Vagina (tissue), 2 donors: Measurements from ENCODE around the gene AFF3. TPM values are rescaled to one million over a fixed set of nuclear protein-coding genes. Genes with fewer than 3 reads are reported as not detected.
"Not testable (repeated sequence)": the region's sequence is repeated elsewhere in the genome, so short reads cannot be mapped to it uniquely, and the experiment has no call there.

Source experiments
- DNase-seq, 2 donors: peaks; one replicate each; pipeline ENCODE4 v3.0.0-alpha.2; 2017; ENCODE audit errors: extremely low spot score in 2 of 2
- H3K27ac ChIP-seq: fragments of 200-600 bp; sonication (generic); one replicate; pipeline ENCODE4 v1.5.1; 2019
- H3K27me3 ChIP-seq: fragments of 200-600 bp; sonication (generic); one replicate; pipeline ENCODE4 v1.5.1; 2019
- H3K36me3 ChIP-seq, 2 donors: fragments of 200-600 bp; sonication (generic); one replicate each; pipeline ENCODE4 v1.5.1; 2017 to 2019
- H3K4me1 ChIP-seq: fragments of 200-600 bp; sonication (generic); one replicate; pipeline ENCODE4 v1.5.1; 2019
- H3K4me3 ChIP-seq, 2 donors: fragments of 200-600 bp; sonication (generic); 1 replicate in 1 of 2; 2 replicates in 1 of 2; pipeline ENCODE4 v1.5.1; 2016 to 2019
- H3K9me3 ChIP-seq: fragments of 200-600 bp; sonication (generic); one replicate; pipeline ENCODE4 v1.5.1; 2019
- POLR2A ChIP-seq, 2 donors: fragments of 450-650 bp; IDR thresholded peaks; one replicate each; pipeline ENCODE4 v1.6.1; 2017; ENCODE audit warnings: antibody characterized with exemption in 2 of 2, mild to moderate bottlenecking in 2 of 2, moderate library complexity in 2 of 2
- intact Hi-C: fragments of 100-400 bp; cut with DNase I; formaldehyde crosslinking; loops from one replicate; pipeline ENCODE4 v1.15.1; 2023
- total RNA-seq: library from RNA; depleted of rRNA; stranded (reverse); fragments of >200 nt; gene quantifications from one replicate; pipeline ENCODE4 v1.2.3, GENCODE V29; 2016

The AFF3 gene
- total RNA-seq, 1 donor from 2014 or later = 7.6 TPM

GRCh38 chr2:100104718-100105677 lies 37.4 kb downstream of the AFF3 start:
- Histone ChIP-seq H3K27me3 (no peaks in the 10 kb centered on the region), H3K9me3 (no peaks in the 10 kb centered on the region)

DNA sequence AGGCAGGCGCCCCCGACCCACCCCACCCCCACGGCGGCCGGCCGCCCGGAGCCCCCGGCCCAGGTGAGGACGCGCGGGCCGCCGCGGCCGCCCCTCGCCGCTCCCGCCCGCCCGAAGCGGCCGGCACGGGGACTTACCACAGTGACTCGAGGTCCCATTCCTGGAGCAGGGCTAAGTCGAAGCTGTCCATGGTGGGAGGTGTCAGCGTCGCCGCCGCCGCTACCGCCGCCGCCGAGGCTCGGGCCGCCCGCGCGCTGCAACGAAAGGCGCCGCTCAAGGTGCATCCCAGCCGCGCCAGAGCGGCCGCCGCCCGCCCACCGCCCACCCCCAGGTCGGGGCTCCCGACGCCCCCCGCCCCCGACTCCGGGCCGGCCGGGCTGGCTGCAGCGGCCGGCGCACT lies 38.1 kb downstream of the AFF3 start:
- DNase-seq, H3K9me3 ChIP-seq, H3K36me3 ChIP-seq, intact Hi-C loops, H3K27ac ChIP-seq, H3K27me3 ChIP-seq: not testable (repeated sequence)
- H3K4me3 ChIP-seq = peak overlapping the region; percentile 22 to 42
- H3K4me1 ChIP-seq = peaks cover 11% of the 10 kb centered on the region

More at GRCh38 chr2:100104718-100105677, 37.4 kb downstream of the AFF3 start:
- DNase-seq = no peak
- Histone ChIP-seq H3K36me3 (no peaks in the 10 kb centered on the region), H3K4me3 (peak overlapping the region; percentile 54 to 85), H3K4me1 (peaks cover 11% of the 10 kb centered on the region), H3K27ac (peak overlapping the region; percentile 56)
- intact Hi-C loops = no loop called here
- no peak for TF ChIP-seq POLR2A (IDR thresholded peaks at IDR 0.05)

- peak overlapping the region; percentile 22 to 42 for H3K4me3 ChIP-seq
- peaks cover 11% of the 10 kb centered on the region for H3K4me1 ChIP-seq
- H3K27me3 ChIP-seq, intact Hi-C loops, H3K27ac ChIP-seq, H3K9me3 ChIP-seq, H3K36me3 ChIP-seq, DNase-seq: not testable (repeated sequence)
Measured at GRCh38 chr2:100103527-100104252, 38.7 kb downstream of the AFF3 start.

DNA sequence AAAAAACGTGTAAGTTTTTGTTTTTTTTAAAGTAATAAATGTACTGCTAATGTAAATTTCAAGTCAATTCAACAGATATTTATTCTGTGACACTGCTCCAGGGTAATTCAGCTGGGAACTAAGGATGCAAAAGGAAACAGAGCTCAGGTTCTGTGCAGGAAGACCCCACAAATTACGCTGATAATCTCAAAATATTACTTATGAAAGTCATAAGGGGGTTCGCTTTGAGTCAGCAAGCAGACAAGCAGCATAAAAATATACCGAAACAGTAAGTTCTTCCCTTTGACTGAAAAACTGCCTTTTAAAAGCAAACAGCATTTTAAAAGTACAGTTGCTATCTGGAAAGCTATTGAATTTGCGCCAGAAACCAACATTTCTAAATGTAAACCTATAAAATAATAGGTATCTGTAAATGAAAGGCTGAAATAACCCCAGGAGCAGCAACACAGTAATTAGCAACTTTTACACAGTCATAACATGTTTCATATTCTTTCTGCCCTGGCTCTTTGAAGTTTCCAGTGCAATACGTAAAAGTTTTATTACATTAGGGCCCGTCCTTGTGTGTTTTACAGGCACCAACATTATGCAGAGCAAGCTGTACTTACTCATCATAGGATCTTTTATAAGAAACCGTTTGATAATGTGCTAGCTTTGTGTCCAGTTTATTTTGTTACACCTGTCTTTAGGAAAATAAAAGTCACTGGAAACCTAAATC lies 39.8 kb downstream of the AFF3 start:
- intact Hi-C loops, H3K36me3 ChIP-seq, DNase-seq, H3K4me3 ChIP-seq, H3K9me3 ChIP-seq, H3K27ac ChIP-seq, H3K27me3 ChIP-seq: not testable (repeated sequence)
- peaks cover 11% of the 10 kb centered on the region for H3K4me1 ChIP-seq

DNA sequence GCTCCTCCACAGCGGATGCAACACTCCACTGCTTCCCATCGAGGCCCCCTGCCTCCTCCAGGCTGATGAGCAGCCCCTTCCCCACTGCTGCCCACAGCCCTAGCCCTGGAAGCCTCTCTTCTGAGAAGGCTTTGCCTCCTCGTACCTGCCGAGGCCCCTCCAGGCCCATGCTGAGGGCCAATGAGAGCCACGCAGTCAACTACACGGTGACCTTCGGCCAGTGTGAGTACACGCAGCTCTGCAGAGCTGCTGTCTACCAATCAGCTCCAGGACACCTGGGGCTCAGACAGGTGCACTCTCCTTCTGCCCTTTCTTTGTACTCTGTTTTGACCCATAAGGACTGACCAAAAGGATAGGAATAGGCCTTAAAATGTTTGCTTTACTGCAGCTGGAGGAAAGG lies 43.5 kb downstream of the AFF3 start:
- H3K36me3 ChIP-seq, H3K27ac ChIP-seq, H3K9me3 ChIP-seq, H3K27me3 ChIP-seq, intact Hi-C loops, H3K4me3 ChIP-seq, H3K4me1 ChIP-seq, DNase-seq: not testable (repeated sequence)

- DNase-seq, H3K36me3 ChIP-seq, H3K27ac ChIP-seq, H3K4me3 ChIP-seq, intact Hi-C loops, H3K4me1 ChIP-seq, H3K9me3 ChIP-seq, H3K27me3 ChIP-seq: not testable (repeated sequence)
Measured at GRCh38 chr2:100097611-100098294, 44.6 kb downstream of the AFF3 start.

GRCh38 chr2:100095845-100096244 lies 46.5 kb downstream of the AFF3 start:
- H3K9me3 ChIP-seq, DNase-seq, H3K4me3 ChIP-seq, H3K36me3 ChIP-seq, intact Hi-C loops, H3K27me3 ChIP-seq, H3K4me1 ChIP-seq, H3K27ac ChIP-seq: not testable (repeated sequence)

GRCh38 chr2:100091807-100092206 lies 50.6 kb downstream of the AFF3 start:
- DNase-seq, H3K4me3 ChIP-seq, H3K36me3 ChIP-seq, H3K27ac ChIP-seq, H3K27me3 ChIP-seq, H3K4me1 ChIP-seq, H3K9me3 ChIP-seq, intact Hi-C loops: not testable (repeated sequence)

DNA sequence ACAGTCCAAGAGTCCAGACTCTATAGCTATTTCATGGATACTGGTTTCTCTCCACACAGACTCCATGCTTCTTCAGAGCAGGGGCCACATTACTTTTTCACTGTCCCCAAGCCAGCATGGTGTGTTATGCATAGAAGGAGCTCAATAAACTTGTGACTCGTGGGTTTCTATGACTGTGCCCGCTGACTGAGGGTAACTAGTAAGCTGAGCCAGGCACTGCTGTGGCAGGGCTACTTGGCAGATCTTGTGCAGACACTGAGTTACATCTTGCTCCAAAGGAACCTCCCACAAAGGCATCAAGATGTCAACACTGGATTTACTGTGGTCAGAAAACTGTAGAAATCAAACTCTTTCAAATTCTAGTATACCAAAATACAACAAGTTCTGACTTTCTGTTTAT lies 56.6 kb downstream of the AFF3 start:
- H3K27ac ChIP-seq, H3K36me3 ChIP-seq, H3K9me3 ChIP-seq, DNase-seq, H3K4me1 ChIP-seq, H3K27me3 ChIP-seq, intact Hi-C loops, H3K4me3 ChIP-seq: not testable (repeated sequence)

DNA sequence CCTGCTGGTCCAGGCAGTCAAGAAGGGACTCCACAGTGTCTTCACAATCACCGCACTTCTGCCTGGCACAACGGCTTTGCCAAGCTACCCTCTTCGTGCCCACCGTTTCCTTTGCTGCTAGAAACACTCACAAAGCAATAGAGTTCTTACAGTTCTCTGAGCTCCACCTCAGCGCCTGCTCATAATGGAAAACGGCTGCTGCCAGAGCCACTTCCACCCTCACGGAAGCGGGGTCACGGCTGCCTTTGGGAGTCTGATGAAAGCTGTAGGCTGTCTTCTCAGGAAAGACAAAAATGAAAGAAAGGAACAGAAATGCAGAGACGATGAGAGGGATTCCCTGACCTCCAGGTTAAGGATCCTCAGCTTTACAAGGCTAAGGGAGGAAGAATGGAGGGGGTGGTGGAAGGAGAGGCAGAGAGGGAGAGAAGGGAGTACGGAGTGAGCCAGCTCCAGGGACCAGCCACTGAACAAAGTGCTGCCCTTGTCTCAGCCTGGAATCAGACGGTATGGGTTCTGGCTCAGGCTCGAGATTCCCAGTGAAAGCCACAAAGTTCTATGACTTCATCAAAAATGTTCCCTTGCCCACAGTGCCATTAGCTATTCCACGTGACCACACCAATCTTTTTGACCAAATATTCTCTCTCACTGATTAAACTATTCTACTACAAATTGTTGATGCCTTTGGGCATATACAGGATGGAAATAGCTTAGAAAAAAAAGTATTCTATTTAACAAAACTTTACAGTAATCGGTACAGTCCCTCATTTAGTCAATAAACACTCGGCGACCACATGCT lies 58.8 kb downstream of the AFF3 start:
- DNase-seq, H3K9me3 ChIP-seq, H3K4me3 ChIP-seq, H3K27ac ChIP-seq, H3K27me3 ChIP-seq, H3K4me1 ChIP-seq, H3K36me3 ChIP-seq, intact Hi-C loops: not testable (repeated sequence)

DNA sequence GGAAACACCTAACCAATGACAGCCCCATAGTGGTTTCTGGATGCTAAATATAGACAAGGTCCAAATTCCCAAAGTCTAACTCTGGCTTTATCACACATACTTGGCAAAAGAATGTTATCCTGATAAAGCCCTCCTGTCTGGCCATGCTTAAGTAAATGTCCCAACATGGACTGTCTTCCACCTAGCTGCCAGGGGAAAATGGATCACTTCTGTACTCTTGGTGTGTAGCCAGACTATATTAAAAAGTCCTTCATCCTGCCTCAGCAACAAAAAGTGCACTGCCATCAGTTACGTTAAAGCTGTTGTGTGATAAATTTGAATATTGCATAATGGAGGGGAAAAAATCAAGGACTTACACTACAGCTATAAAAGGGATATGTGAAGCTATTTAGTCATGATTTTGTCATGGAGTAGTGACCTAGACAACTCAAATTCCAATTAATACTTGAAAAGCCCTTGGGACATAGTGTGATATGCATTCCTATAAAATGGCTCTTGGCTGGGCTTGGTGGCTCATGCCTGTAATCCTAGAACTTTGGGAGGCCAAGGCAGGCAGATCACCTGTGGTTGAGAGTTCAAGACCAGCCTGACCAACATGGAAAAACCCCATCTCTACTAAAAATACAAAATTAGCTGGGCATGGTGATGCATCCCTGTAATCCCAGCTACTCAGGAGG lies 60.0 kb downstream of the AFF3 start:
- H3K27ac ChIP-seq, intact Hi-C loops, DNase-seq, H3K9me3 ChIP-seq, H3K4me3 ChIP-seq, H3K4me1 ChIP-seq, H3K27me3 ChIP-seq, H3K36me3 ChIP-seq: not testable (repeated sequence)
